ENCODE measurements around the gene ASPG. TPM values are rescaled to one million over a fixed set of nuclear protein-coding genes. Genes with fewer than 3 reads are reported as not detected.

Gene ASPG
- polyA plus RNA-seq, 3 donors = 0.01 TPM; not detected in 2

DNA sequence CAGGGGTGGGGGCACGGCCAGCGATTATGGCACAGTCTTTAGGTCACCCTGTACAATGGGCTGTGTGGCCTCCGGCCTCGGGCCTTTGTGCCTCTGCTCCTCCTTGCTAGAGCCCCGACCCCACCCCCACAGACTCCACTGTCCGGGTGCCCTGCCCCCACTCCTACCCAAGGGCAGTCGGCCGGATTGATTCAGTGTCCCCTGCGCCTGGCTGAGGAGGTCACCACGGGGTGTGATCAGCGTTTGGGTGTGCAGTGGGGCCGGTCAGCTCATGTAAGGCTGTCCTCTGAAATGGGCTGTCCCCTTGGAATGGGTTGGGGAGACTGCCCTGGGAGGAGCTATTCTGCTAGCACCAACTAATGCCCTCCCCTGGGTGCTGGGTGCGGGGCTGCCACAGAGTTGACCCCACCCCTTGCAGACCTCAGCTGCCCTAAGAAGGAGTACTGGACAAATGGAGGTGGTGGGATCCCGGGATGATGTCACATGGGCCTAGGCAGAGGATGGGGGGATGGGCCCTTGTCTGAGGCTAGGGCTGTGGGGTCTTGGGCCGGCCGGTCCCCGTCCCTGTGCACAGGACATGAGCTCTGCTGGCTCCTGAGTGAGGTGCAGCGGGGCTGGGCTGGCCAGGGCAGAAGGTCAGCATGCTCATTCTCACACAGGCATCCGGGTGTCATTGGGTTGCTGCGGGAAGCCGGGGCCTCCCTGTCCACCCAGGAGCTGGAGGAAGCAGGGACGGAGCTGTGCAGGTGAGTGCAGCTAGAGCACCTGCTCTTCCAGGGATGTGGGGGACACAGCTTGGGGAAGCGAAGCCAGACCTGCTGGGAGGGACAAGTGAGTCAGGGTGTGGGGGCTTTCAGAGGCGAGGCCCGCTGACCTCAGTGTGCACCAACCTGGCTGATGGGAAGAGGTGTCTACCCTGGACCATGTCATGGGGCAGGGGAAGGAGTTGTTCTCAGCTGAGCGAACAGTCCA lies 23.4 kb downstream of the ASPG start:
- 71% methylated on average over 16 of the region's 26 CpGs for WGBS (ENCODE audit: insufficient coverage)

DNA sequence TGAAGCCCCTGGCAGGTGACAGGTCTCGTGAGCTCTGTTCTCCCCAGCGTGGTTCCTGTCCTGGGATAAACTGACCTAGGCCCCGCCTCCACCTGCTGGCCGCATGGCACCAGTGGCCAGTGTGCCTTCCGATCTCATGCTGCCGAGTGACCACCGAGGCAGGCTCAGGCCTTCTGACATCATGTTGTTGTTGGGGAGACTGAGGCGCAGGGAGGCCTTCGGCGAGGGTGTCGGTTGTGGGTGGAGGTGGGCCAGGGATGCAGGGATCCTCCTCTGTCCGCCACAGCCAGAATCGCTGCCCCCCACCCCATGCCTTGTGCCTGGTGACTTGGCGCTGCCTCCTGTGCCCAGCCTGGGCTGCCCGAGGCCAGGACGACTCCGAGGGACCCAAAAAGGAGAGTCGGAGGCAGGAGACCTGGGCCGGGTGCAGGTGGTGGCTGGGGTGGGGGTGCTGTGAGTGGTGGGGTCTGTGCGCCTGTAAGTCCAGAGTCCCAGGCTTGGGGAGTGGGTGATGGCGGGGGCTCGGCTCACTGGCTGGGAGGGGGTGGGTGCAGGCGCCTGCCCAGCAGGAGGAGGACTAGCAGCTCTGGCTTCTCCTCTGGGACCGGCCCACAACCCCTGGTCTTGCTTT lies 24.3 kb downstream of the ASPG start:
- intact Hi-C loops (cut with micrococcal nuclease) = no loop called here
- Histone ChIP-seq H3K4me2 (replicated peaks; ENCODE audit: extremely low read depth, low read length, poor library complexity, severe bottlenecking) (no peak overlapping the region), H3K9ac (ENCODE audit: insufficient read depth, low read length, poor library complexity, severe bottlenecking) (no peak overlapping the region), H3K27me3 (ENCODE audit: control insufficient read depth in 2 of 2, insufficient read depth in 2 of 2, low read length in 2 of 2) (no peaks in the 10 kb centered on the region), H3K27ac (ENCODE audit: low read depth in 1 of 2, low read length in 2 of 2) (no peak overlapping the region), H4K20me1 (ENCODE audit: insufficient read depth, low read length) (no peaks in the 10 kb centered on the region), H2AFZ (ENCODE audit: insufficient read depth, low read depth, low read length, poor library complexity, severe bottlenecking) (no peak overlapping the region), H3K4me3 (replicated peaks in 1 of 3; ENCODE audit: low read depth in 2 of 3, low read length in 3 of 3) (no peak overlapping the region), H3K9me3 (replicated peaks in 1 of 2; ENCODE audit: control insufficient read depth in 1 of 2, insufficient read depth in 1 of 2, low read length in 2 of 2) (no peaks in the 10 kb centered on the region), H3K36me3 (replicated peaks in 1 of 2; ENCODE audit: control insufficient read depth in 1 of 2, insufficient read depth in 2 of 2, low read length in 2 of 2) (no peaks in the 10 kb centered on the region), H3K4me1 (ENCODE audit: control insufficient read depth in 1 of 2, insufficient read depth in 2 of 2, low read length in 2 of 2) (no peaks in the 10 kb centered on the region), H3K79me2 (ENCODE audit: insufficient read depth, low read length) (no peaks in the 10 kb centered on the region)
- Mint-ChIP-seq H3K4me3 (no peak overlapping the region), H3K27me3 (ENCODE audit: low read depth in 3 of 3) (peaks cover 2 to 4% (median 3%) of the 10 kb centered on the region in 3 donors), H3K27ac (no peak overlapping the region), H3K4me1 (no peaks in the 10 kb centered on the region), H3K36me3 (no peaks in the 10 kb centered on the region), H3K9me3 (peaks cover 0 to under 1% (median 0%) of the 10 kb centered on the region in 7 donors)
- WGBS (ENCODE audit: insufficient coverage) = 88% methylated on average over 19 of the region's 24 CpGs
- DNase-seq = no peak
- TF ChIP-seq, protein P1, sequence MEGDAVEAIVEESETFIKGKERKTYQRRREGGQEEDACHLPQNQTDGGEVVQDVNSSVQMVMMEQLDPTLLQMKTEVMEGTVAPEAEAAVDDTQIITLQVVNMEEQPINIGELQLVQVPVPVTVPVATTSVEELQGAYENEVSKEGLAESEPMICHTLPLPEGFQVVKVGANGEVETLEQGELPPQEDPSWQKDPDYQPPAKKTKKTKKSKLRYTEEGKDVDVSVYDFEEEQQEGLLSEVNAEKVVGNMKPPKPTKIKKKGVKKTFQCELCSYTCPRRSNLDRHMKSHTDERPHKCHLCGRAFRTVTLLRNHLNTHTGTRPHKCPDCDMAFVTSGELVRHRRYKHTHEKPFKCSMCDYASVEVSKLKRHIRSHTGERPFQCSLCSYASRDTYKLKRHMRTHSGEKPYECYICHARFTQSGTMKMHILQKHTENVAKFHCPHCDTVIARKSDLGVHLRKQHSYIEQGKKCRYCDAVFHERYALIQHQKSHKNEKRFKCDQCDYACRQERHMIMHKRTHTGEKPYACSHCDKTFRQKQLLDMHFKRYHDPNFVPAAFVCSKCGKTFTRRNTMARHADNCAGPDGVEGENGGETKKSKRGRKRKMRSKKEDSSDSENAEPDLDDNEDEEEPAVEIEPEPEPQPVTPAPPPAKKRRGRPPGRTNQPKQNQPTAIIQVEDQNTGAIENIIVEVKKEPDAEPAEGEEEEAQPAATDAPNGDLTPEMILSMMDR (IDR thresholded peaks at IDR 0.05) = no peak

More for the DNA sequence above, 23.4 kb downstream of the ASPG start:
- Mint-ChIP-seq H3K27ac (peak overlapping the region in 1 of 7 donors; percentile 8), H3K27me3 (ENCODE audit: low read depth in 3 of 3) (peaks cover 0 to 3% (median 2%) of the 10 kb centered on the region in 3 donors), H3K4me3 (no peak overlapping the region), H3K9me3 (no peaks in the 10 kb centered on the region), H3K36me3 (no peaks in the 10 kb centered on the region), H3K4me1 (no peaks in the 10 kb centered on the region)
- no peak overlapping the region for H3K4me3 ChIP-seq (replicated peaks in 1 of 3; ENCODE audit: low read depth in 2 of 3, low read length in 3 of 3)
- H3K9me3 ChIP-seq (replicated peaks in 1 of 2; ENCODE audit: control insufficient read depth in 1 of 2, insufficient read depth in 1 of 2, low read length in 2 of 2) = no peaks in the 10 kb centered on the region
- DNase-seq = no peak
- H3K9ac ChIP-seq (ENCODE audit: insufficient read depth, low read length, poor library complexity, severe bottlenecking) = no peak overlapping the region
- intact Hi-C loops (cut with micrococcal nuclease) = no loop called here
- no peaks in the 10 kb centered on the region for H3K36me3 ChIP-seq (replicated peaks in 1 of 2; ENCODE audit: control insufficient read depth in 1 of 2, insufficient read depth in 2 of 2, low read length in 2 of 2)
- no peak overlapping the region for H3K27ac ChIP-seq (ENCODE audit: low read depth in 1 of 2, low read length in 2 of 2)
- H3K4me2 ChIP-seq (replicated peaks; ENCODE audit: extremely low read depth, low read length, poor library complexity, severe bottlenecking) = no peak overlapping the region
- no peaks in the 10 kb centered on the region for H3K27me3 ChIP-seq (ENCODE audit: control insufficient read depth in 2 of 2, insufficient read depth in 2 of 2, low read length in 2 of 2)
- H4K20me1 ChIP-seq (ENCODE audit: insufficient read depth, low read length) = no peaks in the 10 kb centered on the region
- H3K79me2 ChIP-seq (ENCODE audit: insufficient read depth, low read length) = no peaks in the 10 kb centered on the region
- no peak overlapping the region for H2AFZ ChIP-seq (ENCODE audit: insufficient read depth, low read depth, low read length, poor library complexity, severe bottlenecking)
- no peaks in the 10 kb centered on the region for H3K4me1 ChIP-seq (ENCODE audit: control insufficient read depth in 1 of 2, insufficient read depth in 2 of 2, low read length in 2 of 2)
- TF ChIP-seq, protein P1 (IDR thresholded peaks at IDR 0.05) = no peak

All from CD14-positive monocyte (primary cell).